GM18868 (cell line): ENCODE results near the gene HAPSTR1.
"Not testable (repeated sequence)": the region's sequence is repeated elsewhere in the genome, so short reads cannot be mapped to it uniquely, and the experiment has no call there.

Source experiments
- ATAC-seq: cut with Tn5 transposase; IDR thresholded peaks from one replicate; pipeline ENCODE4 v1.9.1; 2021; ENCODE audit warnings: mild to moderate bottlenecking, moderate library complexity; ENCODE audit not compliant: unreplicated experiment

HAPSTR1 gene

GRCh38 chr16:9090960-9091866 lies at the start of gene HAPSTR1:
Gene HAPSTR1, plus strand, starts transcription at chr16:9091644. Its CDS starts 401 bp downstream, at chr16:9092045.
- ATAC-seq: peak; percentile 90

- ATAC-seq: no peak
Measured at GRCh38 chr16:9042533-9042932, 48.9 kb upstream of the HAPSTR1 start.

GRCh38 chr16:9042964-9043680 lies 48.3 kb upstream of the HAPSTR1 start:
- no peak for ATAC-seq

GRCh38 chr16:9045562-9045961 lies 45.9 kb upstream of the HAPSTR1 start:
- ATAC-seq: not testable (repeated sequence)

GRCh38 chr16:9046667-9047055 lies 44.8 kb upstream of the HAPSTR1 start:
- no peak for ATAC-seq

- ATAC-seq: peak; percentile 75
Measured at GRCh38 chr16:9047689-9048301, 43.6 kb upstream of the HAPSTR1 start.

GRCh38 chr16:9048302-9048700 lies 43.1 kb upstream of the HAPSTR1 start:
- ATAC-seq: no peak

GRCh38 chr16:9049241-9049640 lies 42.2 kb upstream of the HAPSTR1 start:
- ATAC-seq: no peak

- no peak for ATAC-seq
Measured at GRCh38 chr16:9050102-9050830, 41.2 kb upstream of the HAPSTR1 start.

GRCh38 chr16:9053006-9053601 lies 38.3 kb upstream of the HAPSTR1 start:
- ATAC-seq: no peak

- ATAC-seq: no peak
Measured at GRCh38 chr16:9054460-9054859, 37.0 kb upstream of the HAPSTR1 start.

GRCh38 chr16:9055115-9055514 lies 36.3 kb upstream of the HAPSTR1 start:
- no peak for ATAC-seq

GRCh38 chr16:9055661-9056060 lies 35.8 kb upstream of the HAPSTR1 start:
- ATAC-seq: no peak

- ATAC-seq: no peak
Measured at GRCh38 chr16:9056061-9056460, 35.4 kb upstream of the HAPSTR1 start.

GRCh38 chr16:9058211-9058610 lies 33.2 kb upstream of the HAPSTR1 start:
- no peak for ATAC-seq

GRCh38 chr16:9060225-9060624 lies 31.2 kb upstream of the HAPSTR1 start:
- no peak for ATAC-seq

- ATAC-seq: peak; percentile 53
Measured at GRCh38 chr16:9061358-9061813, 30.1 kb upstream of the HAPSTR1 start.

GRCh38 chr16:9062301-9062700 lies 29.1 kb upstream of the HAPSTR1 start:
- ATAC-seq: no peak

- no peak for ATAC-seq
Measured at GRCh38 chr16:9065077-9065476, 26.4 kb upstream of the HAPSTR1 start.

- ATAC-seq: no peak
Measured at GRCh38 chr16:9068886-9069285, 22.6 kb upstream of the HAPSTR1 start.
